NB4 (cell line): ENCODE data around the gene PLEK2.

Experiments
- MYC ChIP-seq: IDR thresholded peaks from 2 replicates; pipeline ENCODE4 v1.6.1; 2011; ENCODE audit warnings: low read depth, low read length
- POLR2A ChIP-seq: IDR thresholded peaks from 2 replicates; pipeline ENCODE4 v1.6.1; 2011; ENCODE audit warnings: mild to moderate bottlenecking; ENCODE audit not compliant: insufficient read length; ENCODE audit errors: extremely low read depth
- TF ChIP-seq, protein P1 (sequence below): IDR thresholded peaks from one replicate; pipeline ENCODE4 v1.5.1; 2012; ENCODE audit warnings: low read depth, low read length
- TF ChIP-seq, protein P2 (sequence below): IDR thresholded peaks from 2 replicates; pipeline ENCODE4 v1.6.1; 2011; ENCODE audit warnings: low read depth, low read length

DNA sequence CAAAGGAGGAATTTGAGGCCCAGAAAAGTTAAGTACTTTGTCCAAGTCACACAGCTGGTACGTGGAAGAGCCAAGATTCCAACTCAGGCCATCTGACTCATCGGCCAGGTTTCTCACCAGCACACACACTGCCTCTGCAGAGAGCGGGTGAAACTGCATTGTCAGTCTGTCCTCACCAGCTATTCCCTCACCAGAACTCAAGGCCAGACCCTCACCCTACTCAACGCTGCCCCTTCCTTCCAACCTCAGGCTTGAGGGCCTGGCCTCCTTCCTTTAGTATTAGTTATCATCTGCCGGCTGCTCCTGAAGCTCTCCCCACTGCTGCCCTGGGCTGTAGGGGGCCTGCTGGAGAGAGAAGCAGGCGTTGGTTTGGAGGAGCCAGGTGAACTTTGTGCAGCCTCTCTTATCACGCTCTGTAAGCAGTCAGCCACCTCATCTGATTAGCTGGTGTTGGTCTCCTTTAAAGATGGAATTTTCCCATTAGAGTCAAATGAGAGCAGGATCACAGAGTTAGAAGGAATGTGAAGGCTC is 16.6 kb upstream of the PLEK2 start:
- TF ChIP-seq, protein P1, sequence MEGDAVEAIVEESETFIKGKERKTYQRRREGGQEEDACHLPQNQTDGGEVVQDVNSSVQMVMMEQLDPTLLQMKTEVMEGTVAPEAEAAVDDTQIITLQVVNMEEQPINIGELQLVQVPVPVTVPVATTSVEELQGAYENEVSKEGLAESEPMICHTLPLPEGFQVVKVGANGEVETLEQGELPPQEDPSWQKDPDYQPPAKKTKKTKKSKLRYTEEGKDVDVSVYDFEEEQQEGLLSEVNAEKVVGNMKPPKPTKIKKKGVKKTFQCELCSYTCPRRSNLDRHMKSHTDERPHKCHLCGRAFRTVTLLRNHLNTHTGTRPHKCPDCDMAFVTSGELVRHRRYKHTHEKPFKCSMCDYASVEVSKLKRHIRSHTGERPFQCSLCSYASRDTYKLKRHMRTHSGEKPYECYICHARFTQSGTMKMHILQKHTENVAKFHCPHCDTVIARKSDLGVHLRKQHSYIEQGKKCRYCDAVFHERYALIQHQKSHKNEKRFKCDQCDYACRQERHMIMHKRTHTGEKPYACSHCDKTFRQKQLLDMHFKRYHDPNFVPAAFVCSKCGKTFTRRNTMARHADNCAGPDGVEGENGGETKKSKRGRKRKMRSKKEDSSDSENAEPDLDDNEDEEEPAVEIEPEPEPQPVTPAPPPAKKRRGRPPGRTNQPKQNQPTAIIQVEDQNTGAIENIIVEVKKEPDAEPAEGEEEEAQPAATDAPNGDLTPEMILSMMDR, result no peak
- TF ChIP-seq POLR2A (no peak), MYC (no peak)
- TF ChIP-seq, protein P2, sequence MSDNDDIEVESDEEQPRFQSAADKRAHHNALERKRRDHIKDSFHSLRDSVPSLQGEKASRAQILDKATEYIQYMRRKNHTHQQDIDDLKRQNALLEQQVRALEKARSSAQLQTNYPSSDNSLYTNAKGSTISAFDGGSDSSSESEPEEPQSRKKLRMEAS, result no peak
